Activated T-helper 9 cell treated with anti-CD3 and anti-CD28 coated beads, Interleukin-2, amount 50 U/mL, for 16 hours (primary cell): ENCODE measurements around the gene ATP7B.

ENCODE experiments used
- DNase-seq: peaks from one replicate; pipeline ENCODE4 v3.0.0-alpha.2; 2020; ENCODE audit warnings: low read depth

Gene ATP7B

GRCh38 chr13:51950722-51951121 lies 60.5 kb downstream of the ATP7B start:
- no peak for DNase-seq

GRCh38 chr13:51946163-51946669 lies 65.0 kb downstream of the ATP7B start:
- DNase-seq = no peak

GRCh38 chr13:51945149-51945548 lies 66.1 kb downstream of the ATP7B start:
- no peak for DNase-seq

- DNase-seq = no peak
These were observed 66.8 kb downstream of the ATP7B start for GRCh38 chr13:51944428-51944827.

GRCh38 chr13:51943721-51944120 lies 67.5 kb downstream of the ATP7B start:
- DNase-seq = no peak

GRCh38 chr13:51942189-51942588 lies 69.1 kb downstream of the ATP7B start:
- DNase-seq = no peak

- DNase-seq = no peak
These were observed 72.8 kb downstream of the ATP7B start for GRCh38 chr13:51938454-51938853.

GRCh38 chr13:51937320-51938290 lies 73.6 kb downstream of the ATP7B start:
- no peak for DNase-seq

GRCh38 chr13:51935326-51936171 lies 75.7 kb downstream of the ATP7B start:
- no peak for DNase-seq

- DNase-seq = no peak
These were observed 76.7 kb downstream of the ATP7B start for GRCh38 chr13:51934461-51935087.

- no peak for DNase-seq
These were observed 77.7 kb downstream of the ATP7B start for GRCh38 chr13:51933466-51934058.

- no peak for DNase-seq
These were observed 79.0 kb downstream of the ATP7B start for GRCh38 chr13:51932231-51932630.

- DNase-seq = no peak
These were observed 79.6 kb downstream of the ATP7B start for GRCh38 chr13:51931606-51932005.

- DNase-seq = no peak
These were observed 81.6 kb downstream of the ATP7B start for GRCh38 chr13:51929699-51930098.

- DNase-seq = no peak
These were observed 83.0 kb downstream of the ATP7B start for GRCh38 chr13:51928231-51928630.

- no peak for DNase-seq
These were observed 84.1 kb downstream of the ATP7B start for GRCh38 chr13:51927129-51927528.

GRCh38 chr13:51926528-51926885 lies 84.7 kb downstream of the ATP7B start:
- DNase-seq = no peak

GRCh38 chr13:51925865-51926527 lies 85.3 kb downstream of the ATP7B start:
- no peak for DNase-seq

- no peak for DNase-seq
These were observed 86.3 kb downstream of the ATP7B start for GRCh38 chr13:51924756-51925544.

GRCh38 chr13:51923983-51924539 lies 87.2 kb downstream of the ATP7B start:
- no peak for DNase-seq
